GM12865 (cell line): Measurements from ENCODE around the gene ZFY.

Experiments used
- DNase-seq: peaks from one replicate; pipeline ENCODE4 v3.0.0; 2010; ENCODE audit warnings: low read depth
- H3K4me3 ChIP-seq: 2 replicates; pipeline ENCODE4 v1.5.1; 2011; ENCODE audit warnings: mild to moderate bottlenecking, low read depth, low read length, control low read depth
- CTCF ChIP-seq: IDR thresholded peaks from 2 replicates; pipeline ENCODE4 v1.5.1; 2011; ENCODE audit warnings: low read length, control low read depth, low read depth, inconsistent platforms; ENCODE audit not compliant: insufficient read depth; ENCODE audit errors: missing control alignments

The ZFY gene

GRCh38 chrY:2913066-2913815 is 21.9 kb upstream of the ZFY start:
- DNase-seq = no peak
- no peak overlapping the region for H3K4me3 ChIP-seq
- TF ChIP-seq CTCF = no peak

GRCh38 chrY:2934078-2934477 is 1.1 kb upstream of the ZFY start:
- DNase-seq = no peak
- TF ChIP-seq CTCF = no peak
- H3K4me3 ChIP-seq = no peak overlapping the region

- DNase-seq = no peak
- TF ChIP-seq CTCF = no peak
- H3K4me3 ChIP-seq = no peak overlapping the region
Observed at GRCh38 chrY:2935716-2936435, 695 bp downstream of the ZFY start.

GRCh38 chrY:2936436-2936750 is 1.2 kb downstream of the ZFY start:
- TF ChIP-seq CTCF = no peak
- DNase-seq = no peak
- no peak overlapping the region for H3K4me3 ChIP-seq

- no peak overlapping the region for H3K4me3 ChIP-seq
- TF ChIP-seq CTCF = no peak
- no peak for DNase-seq
Observed at GRCh38 chrY:2937149-2937548, 2.0 kb downstream of the ZFY start.

GRCh38 chrY:2949590-2950252 is 14.5 kb downstream of the ZFY start:
- no peak for TF ChIP-seq CTCF
- DNase-seq = no peak
- no peak overlapping the region for H3K4me3 ChIP-seq

GRCh38 chrY:2950655-2951054 is 15.5 kb downstream of the ZFY start:
- no peak for DNase-seq
- H3K4me3 ChIP-seq = no peak overlapping the region
- TF ChIP-seq CTCF = no peak
